GM19468 (cell line): ENCODE data around the gene LDHAL6B.

ENCODE experiments used
- ATAC-seq: cut with Tn5 transposase; IDR thresholded peaks from one replicate; pipeline ENCODE4 v1.9.1; 2021; ENCODE audit warnings: mild to moderate bottlenecking, moderate library complexity, moderate number of reproducible peaks; ENCODE audit not compliant: unreplicated experiment; ENCODE audit errors: extremely low read depth

The LDHAL6B gene

GRCh38 chr15:59176653-59177316, 29.9 kb upstream of the LDHAL6B start:
- no peak for ATAC-seq

GRCh38 chr15:59177317-59177660, 29.4 kb upstream of the LDHAL6B start:
- ATAC-seq: no peak

GRCh38 chr15:59178151-59178695, 28.4 kb upstream of the LDHAL6B start:
- ATAC-seq: no peak

- ATAC-seq: no peak
These were observed 26.9 kb upstream of the LDHAL6B start for GRCh38 chr15:59179717-59180116.

GRCh38 chr15:59180945-59181600, 25.6 kb upstream of the LDHAL6B start:
- ATAC-seq: no peak

- no peak for ATAC-seq
These were observed 20.9 kb upstream of the LDHAL6B start for GRCh38 chr15:59185725-59186124.

- ATAC-seq: no peak
These were observed 20.1 kb upstream of the LDHAL6B start for GRCh38 chr15:59186501-59186900.

GRCh38 chr15:59189241-59189640, 17.4 kb upstream of the LDHAL6B start:
- no peak for ATAC-seq

GRCh38 chr15:59190291-59190690, 16.4 kb upstream of the LDHAL6B start:
- no peak for ATAC-seq

GRCh38 chr15:59191855-59192237, 14.8 kb upstream of the LDHAL6B start:
- no peak for ATAC-seq

- ATAC-seq: no peak
These were observed 11.9 kb upstream of the LDHAL6B start for GRCh38 chr15:59194639-59195325.

GRCh38 chr15:59196416-59196815, 10.2 kb upstream of the LDHAL6B start:
- ATAC-seq: no peak

- no peak for ATAC-seq
These were observed 9.2 kb upstream of the LDHAL6B start for GRCh38 chr15:59197454-59197853.

GRCh38 chr15:59199626-59200465, 6.8 kb upstream of the LDHAL6B start:
- ATAC-seq: no peak

GRCh38 chr15:59200560-59200959, 6.1 kb upstream of the LDHAL6B start:
- no peak for ATAC-seq

GRCh38 chr15:59203008-59203407, 3.6 kb upstream of the LDHAL6B start:
- ATAC-seq: no peak

GRCh38 chr15:59203657-59204056, 3.0 kb upstream of the LDHAL6B start:
- no peak for ATAC-seq

GRCh38 chr15:59205839-59206622, 612 bp upstream of the LDHAL6B start:
- no peak for ATAC-seq

- no peak for ATAC-seq
These were observed 2.1 kb downstream of the LDHAL6B start for GRCh38 chr15:59208613-59209249.
